Upper lobe of right lung (tissue), 1 donor: ENCODE results near the gene TXNRD1. TPM values are rescaled to one million over a fixed set of nuclear protein-coding genes. Genes with fewer than 3 reads are reported as not detected.

ENCODE experiments used
- ATAC-seq: fragments of 200-7000 bp; cut with Tn5 transposase; one replicate; pipeline ENCODE4 v1.9.1; 2020; ENCODE audit warnings: mild to moderate bottlenecking, moderate library complexity
- DNase-seq: peaks from one replicate; pipeline ENCODE4 v3.0.0-alpha.2; 2020
- H3K27ac ChIP-seq: fragments of 200-600 bp; one replicate; pipeline ENCODE4 v1.8.0; 2022
- H3K27me3 ChIP-seq: fragments of 200-600 bp; one replicate; pipeline ENCODE4 v1.8.0; 2022; ENCODE audit warnings: mild to moderate bottlenecking
- H3K36me3 ChIP-seq: fragments of 200-600 bp; one replicate; pipeline ENCODE4 v1.8.0; 2022
- H3K4me1 ChIP-seq: fragments of 200-600 bp; one replicate; pipeline ENCODE4 v1.8.0; 2022
- H3K4me3 ChIP-seq: fragments of 200-600 bp; one replicate; pipeline ENCODE4 v1.8.0; 2022; ENCODE audit warnings: mild to moderate bottlenecking
- H3K9me3 ChIP-seq: fragments of 200-600 bp; one replicate; pipeline ENCODE4 v1.8.0; 2022
- intact Hi-C: fragments of 100-400 bp; cut with DNase I; formaldehyde crosslinking; loops from one replicate; pipeline ENCODE4 v1.11.0; 2022
- total RNA-seq: library from RNA; stranded (reverse); fragmentation: NEBNext Ultra II Directional; extraction: Animal tissue kit (Norgen Biotek cat#: 25700); gene quantifications from one replicate; pipeline ENCODE4 v1.2.1, GENCODE V29; 2021
- TF ChIP-seq, protein P1 (sequence below): fragments of 200-600 bp; IDR thresholded peaks from one replicate; pipeline ENCODE4 v1.8.0; 2022; ENCODE audit warnings: antibody characterized with exemption
- donor health status: DM: no; HTN: yes; CAD: no; lungs with severe emphysema.

Gene TXNRD1
- total RNA-seq, 1 donor from 2014 or later = 161 TPM

DNA sequence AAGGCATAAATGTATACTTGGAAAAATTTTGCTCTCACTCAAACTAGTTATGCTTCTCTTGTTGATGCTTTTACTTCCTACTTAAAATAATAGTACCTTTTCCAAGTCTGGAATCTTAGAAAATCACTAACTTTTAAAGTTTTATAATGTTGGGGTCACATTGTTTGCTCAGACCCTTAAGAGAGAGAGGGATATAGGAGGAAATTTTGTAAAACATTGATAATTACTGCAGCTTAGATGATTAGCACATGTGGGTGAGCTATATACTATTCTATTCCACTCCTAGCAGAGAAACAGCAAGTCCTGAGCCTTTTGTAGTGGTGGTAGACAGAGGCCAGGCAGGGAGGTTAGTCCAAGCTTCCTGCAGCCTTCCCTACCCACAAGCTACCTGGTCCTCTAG, 101.4 kb downstream of the TXNRD1 start:
- H3K27ac ChIP-seq = no peak overlapping the region
- intact Hi-C loops = no loop called here
- H3K9me3 ChIP-seq = no peaks in the 10 kb centered on the region
- no peak for DNase-seq
- TF ChIP-seq, protein P1, sequence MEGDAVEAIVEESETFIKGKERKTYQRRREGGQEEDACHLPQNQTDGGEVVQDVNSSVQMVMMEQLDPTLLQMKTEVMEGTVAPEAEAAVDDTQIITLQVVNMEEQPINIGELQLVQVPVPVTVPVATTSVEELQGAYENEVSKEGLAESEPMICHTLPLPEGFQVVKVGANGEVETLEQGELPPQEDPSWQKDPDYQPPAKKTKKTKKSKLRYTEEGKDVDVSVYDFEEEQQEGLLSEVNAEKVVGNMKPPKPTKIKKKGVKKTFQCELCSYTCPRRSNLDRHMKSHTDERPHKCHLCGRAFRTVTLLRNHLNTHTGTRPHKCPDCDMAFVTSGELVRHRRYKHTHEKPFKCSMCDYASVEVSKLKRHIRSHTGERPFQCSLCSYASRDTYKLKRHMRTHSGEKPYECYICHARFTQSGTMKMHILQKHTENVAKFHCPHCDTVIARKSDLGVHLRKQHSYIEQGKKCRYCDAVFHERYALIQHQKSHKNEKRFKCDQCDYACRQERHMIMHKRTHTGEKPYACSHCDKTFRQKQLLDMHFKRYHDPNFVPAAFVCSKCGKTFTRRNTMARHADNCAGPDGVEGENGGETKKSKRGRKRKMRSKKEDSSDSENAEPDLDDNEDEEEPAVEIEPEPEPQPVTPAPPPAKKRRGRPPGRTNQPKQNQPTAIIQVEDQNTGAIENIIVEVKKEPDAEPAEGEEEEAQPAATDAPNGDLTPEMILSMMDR = no peak
- no peaks in the 10 kb centered on the region for H3K27me3 ChIP-seq
- H3K36me3 ChIP-seq = peaks cover 99% of the 10 kb centered on the region
- no peak for ATAC-seq
- no peaks in the 10 kb centered on the region for H3K4me1 ChIP-seq
- H3K4me3 ChIP-seq = no peak overlapping the region

DNA sequence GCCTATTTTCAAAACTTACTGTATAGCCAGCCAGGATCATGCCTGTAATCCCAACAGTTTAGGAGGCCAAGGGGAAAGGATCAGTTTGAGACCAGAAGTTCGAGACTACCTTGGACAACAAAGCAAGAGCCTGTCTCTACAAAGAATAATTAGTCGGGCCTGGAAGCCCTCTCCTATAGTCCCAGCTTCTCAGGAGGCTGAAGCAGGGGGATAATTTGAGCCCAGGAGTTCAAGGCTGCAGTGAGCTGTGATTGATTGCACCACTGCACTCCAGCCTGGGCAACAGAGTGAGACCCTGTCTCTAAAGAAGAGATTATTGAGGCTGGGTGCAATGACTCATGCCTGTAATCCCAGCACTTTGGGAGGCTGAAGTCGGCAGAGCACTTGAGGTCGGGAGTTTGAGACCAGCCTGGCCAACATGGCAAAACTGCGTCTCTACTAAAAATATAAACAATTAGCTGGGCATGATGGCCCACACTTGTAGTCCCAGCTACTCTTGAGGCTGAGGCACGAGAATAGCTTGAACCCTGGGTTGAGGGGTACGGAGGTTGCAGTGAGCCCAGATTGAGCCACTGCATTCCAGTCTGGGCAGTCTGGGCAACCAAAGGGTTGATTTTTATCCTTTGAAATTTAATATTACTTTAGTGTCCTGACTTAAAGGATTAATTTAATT, 102.1 kb downstream of the TXNRD1 start:
- H3K27ac ChIP-seq = no peak overlapping the region
- no peaks in the 10 kb centered on the region for H3K4me1 ChIP-seq
- no peak for DNase-seq
- H3K9me3 ChIP-seq = no peaks in the 10 kb centered on the region
- TF ChIP-seq, protein P1 = no peak
- H3K27me3 ChIP-seq = no peaks in the 10 kb centered on the region
- H3K4me3 ChIP-seq = no peak overlapping the region
- ATAC-seq = no peak
- peaks cover 98% of the 10 kb centered on the region for H3K36me3 ChIP-seq
- intact Hi-C loops = no loop called here

DNA sequence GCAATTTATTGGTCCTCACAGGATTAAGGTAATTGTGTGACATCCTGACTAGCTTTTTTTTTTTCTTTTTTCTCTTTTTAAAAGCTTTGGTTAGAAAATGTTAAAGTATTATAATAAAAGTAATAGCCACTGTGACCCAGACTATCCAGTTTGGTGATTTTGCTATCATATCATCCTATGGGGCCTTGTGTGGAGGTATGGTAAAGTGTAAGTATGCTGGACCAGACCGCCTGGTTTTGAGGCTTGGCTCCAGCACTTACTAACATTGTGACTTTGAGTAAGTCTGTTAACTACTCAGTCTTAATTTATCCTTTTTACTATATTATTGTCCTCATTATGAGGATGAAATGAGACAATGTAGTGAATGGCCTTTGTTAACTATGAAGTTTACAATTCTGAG, 103.4 kb downstream of the TXNRD1 start:
- Histone ChIP-seq H3K36me3 (peaks cover 89% of the 10 kb centered on the region), H3K4me3 (no peak overlapping the region), H3K9me3 (no peaks in the 10 kb centered on the region), H3K4me1 (no peaks in the 10 kb centered on the region), H3K27ac (no peak overlapping the region), H3K27me3 (no peaks in the 10 kb centered on the region)
- intact Hi-C loops = no loop called here
- DNase-seq (no peak), ATAC-seq (no peak)
- TF ChIP-seq, protein P1 = no peak

DNA sequence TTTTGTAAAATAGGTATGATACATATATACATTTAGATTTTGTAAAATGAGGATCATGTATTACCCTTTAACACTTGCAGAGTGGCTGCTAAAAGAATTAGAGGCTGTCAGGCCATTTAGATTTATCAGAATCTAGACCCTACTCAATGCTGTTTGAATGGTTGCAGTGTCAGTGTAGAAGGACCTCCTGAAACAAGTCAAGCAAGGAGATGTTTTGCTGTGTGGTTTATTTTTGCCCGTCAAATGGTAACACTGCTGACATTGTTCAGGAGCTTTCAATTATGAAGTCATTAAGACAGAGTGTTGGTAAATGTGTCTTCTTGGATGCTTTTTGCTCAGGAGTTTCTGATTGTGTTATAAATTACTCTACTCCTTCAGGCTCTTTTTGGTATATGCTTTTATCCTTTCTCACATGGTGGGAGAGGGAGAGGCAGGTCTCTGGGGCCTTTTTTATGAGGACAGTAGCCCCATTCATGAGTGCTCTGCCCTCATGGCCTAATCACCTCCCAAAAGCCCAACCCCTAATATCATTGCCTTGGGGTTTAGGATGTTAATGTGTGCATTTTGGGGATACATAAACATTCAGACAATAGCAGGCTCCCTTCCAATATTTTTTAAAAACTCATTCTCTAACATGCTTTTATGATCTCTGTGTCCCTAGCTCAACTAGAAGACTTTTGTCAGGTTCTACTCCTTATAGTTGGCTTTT, 104.5 kb downstream of the TXNRD1 start:
- peaks cover 89% of the 10 kb centered on the region for H3K36me3 ChIP-seq
- no peaks in the 10 kb centered on the region for H3K27me3 ChIP-seq
- no peak for DNase-seq
- no peak overlapping the region for H3K27ac ChIP-seq
- intact Hi-C loops = no loop called here
- H3K4me3 ChIP-seq = no peak overlapping the region
- H3K4me1 ChIP-seq = no peaks in the 10 kb centered on the region
- TF ChIP-seq, protein P1 = no peak
- H3K9me3 ChIP-seq = no peaks in the 10 kb centered on the region
- ATAC-seq = no peak

DNA sequence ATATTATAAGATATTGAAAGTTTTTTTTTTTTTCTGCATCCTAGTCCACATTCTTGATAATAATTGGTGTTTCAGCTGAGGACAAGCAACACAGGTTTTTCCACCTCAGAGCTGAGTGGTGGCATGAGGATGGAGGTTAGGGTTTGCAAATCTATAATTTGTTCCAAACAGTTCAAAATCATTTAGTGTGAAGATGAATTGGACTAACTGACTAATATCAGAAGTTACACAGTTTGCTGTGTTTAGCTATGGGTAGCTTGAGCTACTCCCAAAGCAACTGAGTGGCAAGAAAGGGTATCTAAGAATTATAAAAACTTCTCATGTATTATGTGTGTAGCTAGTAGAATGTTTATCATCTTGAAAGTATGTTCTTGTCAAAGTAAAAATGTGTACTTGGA, 105.0 kb downstream of the TXNRD1 start:
- H3K4me3 ChIP-seq = no peak overlapping the region
- H3K36me3 ChIP-seq = peaks cover 89% of the 10 kb centered on the region
- H3K27me3 ChIP-seq = no peaks in the 10 kb centered on the region
- ATAC-seq = no peak
- H3K27ac ChIP-seq = no peak overlapping the region
- TF ChIP-seq, protein P1 = no peak
- intact Hi-C loops = no loop called here
- no peaks in the 10 kb centered on the region for H3K9me3 ChIP-seq
- DNase-seq = no peak
- no peaks in the 10 kb centered on the region for H3K4me1 ChIP-seq
